PC-3 (cell line): ENCODE data around the gene ZNF516. TPM values are rescaled to one million over a fixed set of nuclear protein-coding genes. Genes with fewer than 3 reads are reported as not detected.

Experiments used
- ATAC-seq: fragments of 200-7000 bp; cut with Tn5 transposase; 2 replicates; pipeline ENCODE4 v1.9.1; 2020; ENCODE audit warnings: mild to moderate bottlenecking, moderate library complexity
- BruUV-seq: library from RNA; stranded (reverse); fragments of 400-500 nt; replicated peaks from 2 replicates; lab custom pipeline; 2021; lab: Mats Ljungman, UMichigan
- CTCF ChIA-PET: fragments of 300-600 bp; sonication (Branson Sonifier 250); formaldehyde crosslinking; loops from one replicate; lab custom pipeline; 2022; ENCODE audit warnings: antibody characterized with exemption; lab: Charles Lee
- POLR2A ChIA-PET: fragments of 300-600 bp; sonication (Branson Sonifier 250); formaldehyde crosslinking; loops from one replicate; lab custom pipeline; 2022; ENCODE audit warnings: antibody characterized with exemption; ENCODE audit not compliant: unreplicated experiment; lab: Charles Lee
- DNase-seq: peaks from one replicate; pipeline ENCODE4 v3.0.0-alpha.2; 2015
- H2AFZ ChIP-seq: fragments of 300-600 bp; sonication (generic); 2 replicates; pipeline ENCODE4 v1.6.0; 2016; ENCODE audit warnings: antibody characterized with exemption, low read length
- H3F3A ChIP-seq: fragments of 300-600 bp; sonication (generic); one replicate; pipeline ENCODE4 v1.6.0; 2017; ENCODE audit warnings: antibody characterized with exemption, low read length, control low read depth, mild to moderate bottlenecking; ENCODE audit not compliant: unreplicated experiment
- H3K27ac ChIP-seq: fragments of 300-600 bp; sonication (generic); 2 replicates; pipeline ENCODE4 v1.5.1; 2016; ENCODE audit warnings: mild to moderate bottlenecking, low read length
- H3K27me3 ChIP-seq: fragments of 300-600 bp; sonication (generic); 2 replicates; pipeline ENCODE4 v1.6.1; 2016; ENCODE audit warnings: low read length, mixed read lengths
- H3K36me3 ChIP-seq: fragments of 300-600 bp; sonication (generic); 2 replicates; pipeline ENCODE4 v1.6.1; 2016; ENCODE audit warnings: low read depth, mixed run types, low read length, mixed read lengths
- H3K4me1 ChIP-seq: fragments of 300-600 bp; sonication (generic); 2 replicates; pipeline ENCODE4 v1.5.1; 2016; ENCODE audit warnings: low read length; ENCODE audit not compliant: insufficient read depth
- H3K4me2 ChIP-seq: fragments of 300-600 bp; sonication (generic); 2 replicates; pipeline ENCODE4 v1.6.0; 2016; ENCODE audit warnings: low read length
- H3K4me3 ChIP-seq: fragments of 300-600 bp; sonication (generic); 2 replicates; pipeline ENCODE4 v1.5.1; 2016; ENCODE audit warnings: mild to moderate bottlenecking, low read length, mixed read lengths
- H3K79me2 ChIP-seq: fragments of 300-600 bp; sonication (generic); 2 replicates; pipeline ENCODE4 v1.6.1; 2017; ENCODE audit warnings: low read length, mixed read lengths
- H3K9ac ChIP-seq: fragments of 300-600 bp; sonication (generic); 2 replicates; pipeline ENCODE4 v1.6.0; 2016; ENCODE audit warnings: mild to moderate bottlenecking, low read length
- H3K9me2 ChIP-seq: fragments of 300-600 bp; sonication (generic); replicated peaks from 2 replicates; pipeline ENCODE4 v1.6.1; 2016; ENCODE audit warnings: mixed run types, low read length, mixed read lengths
- H3K9me3 ChIP-seq: fragments of 300-600 bp; sonication (generic); 2 replicates; pipeline ENCODE4 v1.6.1; 2016; ENCODE audit warnings: low read length, mixed read lengths
- H4K20me1 ChIP-seq: fragments of 300-600 bp; sonication (generic); 2 replicates; pipeline ENCODE4 v1.6.1; 2016; ENCODE audit warnings: low read length, mixed read lengths
- CTCF ChIP-seq: fragments of 300-600 bp; sonication (generic); conservative IDR thresholded peaks from 2 replicates; pipeline ENCODE4 v1.5.1; 2017; ENCODE audit warnings: antibody characterized with exemption, low read depth, mild to moderate bottlenecking, low read length
- EZH2 ChIP-seq: fragments of 300-600 bp; sonication (generic); IDR thresholded peaks from one replicate; pipeline ENCODE4 v1.6.1; 2017; ENCODE audit warnings: antibody characterized with exemption, mild to moderate bottlenecking, low read length; ENCODE audit not compliant: unreplicated experiment
- EZH2phosphoT487 ChIP-seq: fragments of 300-600 bp; sonication (generic); IDR thresholded peaks from 2 replicates; pipeline ENCODE4 v1.6.1; 2018; ENCODE audit warnings: mild to moderate bottlenecking, antibody characterized with exemption, low read length, borderline replicate concordance
- intact Hi-C: fragments of 100-400 bp; cut with micrococcal nuclease; formaldehyde crosslinking; loops from 2 replicates; pipeline ENCODE4 v1.9.0; 2023
- total RNA-seq: library from RNA; depleted of rRNA; stranded (reverse); fragments of >200 nt; gene quantifications from 2 replicates; pipeline ENCODE4 v1.2.3, GENCODE V29; 2014

Gene ZNF516
- total RNA-seq, 1 experiment from 2014 or later: 4.0 TPM

- CTCF ChIA-PET: no interaction called here
- no peak overlapping the region for H3K4me2 ChIP-seq
- peaks cover 39% of the 10 kb centered on the region for H3K27me3 ChIP-seq
- no peak overlapping the region for H3K4me3 ChIP-seq
- TF ChIP-seq EZH2 (no peak), EZH2phosphoT487 (no peak), CTCF (no peak)
- H3F3A ChIP-seq: no peaks in the 10 kb centered on the region
- H3K9me2 ChIP-seq: no peaks in the 10 kb centered on the region
- ATAC-seq (no peak), DNase-seq (no peak)
- H3K27ac ChIP-seq: no peak overlapping the region
- H4K20me1 ChIP-seq: no peaks in the 10 kb centered on the region
- H3K4me1 ChIP-seq: no peaks in the 10 kb centered on the region
- POLR2A ChIA-PET: no interaction called here
- no peaks in the 10 kb centered on the region for H3K79me2 ChIP-seq
- H3K9ac ChIP-seq: no peak overlapping the region
- H3K9me3 ChIP-seq: no peaks in the 10 kb centered on the region
- no TSS peak for BruUV-seq
- H2AFZ ChIP-seq: no peak overlapping the region
- intact Hi-C loops: loop anchor here (10.0 kb wide), 1 partner anchor 1716 kb away; no protein-coding TSS in a partner anchor
- H3K36me3 ChIP-seq: no peaks in the 10 kb centered on the region
These were observed 154.6 kb downstream of the ZNF516 start for GRCh38 chr18:76340410-76340809.

GRCh38 chr18:76339246-76339620 is 155.8 kb downstream of the ZNF516 start:
- Histone ChIP-seq H3K9me3 (no peaks in the 10 kb centered on the region), H3F3A (no peaks in the 10 kb centered on the region), H3K9ac (no peak overlapping the region), H3K4me2 (no peak overlapping the region), H3K4me1 (no peaks in the 10 kb centered on the region), H4K20me1 (no peaks in the 10 kb centered on the region), H2AFZ (no peak overlapping the region), H3K79me2 (no peaks in the 10 kb centered on the region), H3K4me3 (no peak overlapping the region), H3K36me3 (no peaks in the 10 kb centered on the region), H3K27me3 (peaks cover 39% of the 10 kb centered on the region), H3K27ac (no peak overlapping the region), H3K9me2 (no peaks in the 10 kb centered on the region)
- ChIA-PET CTCF (no interaction called here), POLR2A (no interaction called here)
- BruUV-seq: no TSS peak
- no peak for ATAC-seq
- DNase-seq: no peak
- intact Hi-C loops: no loop called here
- TF ChIP-seq EZH2 (no peak), CTCF (no peak)

GRCh38 chr18:76338619-76339245 is 156.3 kb downstream of the ZNF516 start:
- no peak overlapping the region for H3K27ac ChIP-seq
- H4K20me1 ChIP-seq: no peaks in the 10 kb centered on the region
- DNase-seq: no peak
- no peaks in the 10 kb centered on the region for H3K4me1 ChIP-seq
- no peak overlapping the region for H3K9ac ChIP-seq
- no peaks in the 10 kb centered on the region for H3K79me2 ChIP-seq
- peaks cover 39% of the 10 kb centered on the region for H3K27me3 ChIP-seq
- no peaks in the 10 kb centered on the region for H3K36me3 ChIP-seq
- H3K9me3 ChIP-seq: no peaks in the 10 kb centered on the region
- ChIA-PET CTCF (no interaction called here), POLR2A (no interaction called here)
- no peak for ATAC-seq
- H2AFZ ChIP-seq: no peak overlapping the region
- no peak for TF ChIP-seq EZH2
- TF ChIP-seq EZH2phosphoT487: no peak
- no peak for TF ChIP-seq CTCF
- no peaks in the 10 kb centered on the region for H3F3A ChIP-seq
- intact Hi-C loops: no loop called here
- H3K9me2 ChIP-seq: no peaks in the 10 kb centered on the region
- no peak overlapping the region for H3K4me2 ChIP-seq
- no peak overlapping the region for H3K4me3 ChIP-seq
- no TSS peak for BruUV-seq
